GM12872 (cell line): ENCODE measurements around the gene ABCA7.

Experiments
- TF ChIP-seq, protein P1 (sequence below): IDR thresholded peaks from 3 replicates; pipeline ENCODE4 v1.5.1; 2011; ENCODE audit warnings: low read depth, mild to moderate bottlenecking, low read length, moderate library complexity; ENCODE audit not compliant: insufficient read depth

The ABCA7 gene

DNA sequence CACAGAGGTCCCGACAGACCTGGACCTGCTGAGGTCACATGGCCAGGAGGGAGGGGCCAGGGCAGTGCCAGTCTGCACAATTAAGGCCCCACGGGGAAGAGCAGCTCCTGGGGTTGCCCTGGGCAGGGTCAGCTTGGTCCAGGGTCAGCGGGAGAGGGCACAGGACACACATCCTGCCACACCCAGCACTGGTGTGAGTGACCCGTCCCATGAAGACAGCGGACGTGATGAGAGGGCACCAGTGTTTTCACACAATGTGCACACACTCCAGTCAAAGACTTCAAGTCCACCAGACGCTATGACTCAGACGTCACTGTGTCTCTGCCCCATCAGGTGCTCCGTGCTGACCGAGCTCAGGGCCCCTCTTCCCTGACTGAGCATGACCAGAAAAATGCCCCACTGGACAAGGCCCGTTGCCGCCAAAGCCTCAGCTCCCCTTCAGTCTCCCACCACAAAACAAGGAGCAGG, 23.2 kb upstream of the ABCA7 start:
- TF ChIP-seq, protein P1, sequence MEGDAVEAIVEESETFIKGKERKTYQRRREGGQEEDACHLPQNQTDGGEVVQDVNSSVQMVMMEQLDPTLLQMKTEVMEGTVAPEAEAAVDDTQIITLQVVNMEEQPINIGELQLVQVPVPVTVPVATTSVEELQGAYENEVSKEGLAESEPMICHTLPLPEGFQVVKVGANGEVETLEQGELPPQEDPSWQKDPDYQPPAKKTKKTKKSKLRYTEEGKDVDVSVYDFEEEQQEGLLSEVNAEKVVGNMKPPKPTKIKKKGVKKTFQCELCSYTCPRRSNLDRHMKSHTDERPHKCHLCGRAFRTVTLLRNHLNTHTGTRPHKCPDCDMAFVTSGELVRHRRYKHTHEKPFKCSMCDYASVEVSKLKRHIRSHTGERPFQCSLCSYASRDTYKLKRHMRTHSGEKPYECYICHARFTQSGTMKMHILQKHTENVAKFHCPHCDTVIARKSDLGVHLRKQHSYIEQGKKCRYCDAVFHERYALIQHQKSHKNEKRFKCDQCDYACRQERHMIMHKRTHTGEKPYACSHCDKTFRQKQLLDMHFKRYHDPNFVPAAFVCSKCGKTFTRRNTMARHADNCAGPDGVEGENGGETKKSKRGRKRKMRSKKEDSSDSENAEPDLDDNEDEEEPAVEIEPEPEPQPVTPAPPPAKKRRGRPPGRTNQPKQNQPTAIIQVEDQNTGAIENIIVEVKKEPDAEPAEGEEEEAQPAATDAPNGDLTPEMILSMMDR: no peak

DNA sequence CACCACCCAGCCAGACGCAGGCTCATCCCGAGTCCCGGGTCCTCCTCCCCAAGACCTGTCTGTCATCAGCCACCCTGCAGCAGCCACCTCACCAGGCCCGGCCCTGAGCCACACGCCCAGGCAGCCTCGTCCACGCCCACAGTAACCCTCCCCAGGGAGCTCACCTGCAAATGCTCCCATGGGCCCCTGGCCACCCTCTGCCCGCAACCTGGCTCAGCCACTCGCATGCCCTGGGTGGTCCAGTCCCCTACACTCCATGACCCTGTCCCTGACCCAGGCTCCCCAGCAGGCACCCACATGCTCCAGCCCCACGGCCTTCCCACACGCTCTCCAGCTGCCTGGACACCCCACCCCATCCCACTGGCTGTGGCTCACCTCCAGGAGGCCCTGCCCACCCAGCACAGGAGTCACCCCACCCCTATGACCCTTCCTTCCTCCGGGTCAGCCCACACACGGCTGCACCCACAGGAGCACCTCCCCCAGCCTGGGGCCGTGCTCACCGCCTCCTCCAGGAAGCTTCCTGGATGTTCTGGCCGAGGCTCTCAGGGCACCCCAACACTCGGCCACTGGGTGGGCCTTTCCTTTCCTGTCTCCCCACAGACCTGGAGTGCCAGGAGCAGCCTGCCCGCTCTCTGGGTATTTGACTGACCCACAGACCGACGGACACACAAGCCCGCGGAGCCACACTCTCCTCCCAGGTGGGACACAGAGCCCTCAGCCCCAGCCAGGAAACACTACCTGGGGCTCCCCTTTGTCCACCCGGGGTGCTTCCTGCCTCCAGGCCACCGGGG, 22.6 kb upstream of the ABCA7 start:
- TF ChIP-seq, protein P1: no peak

DNA sequence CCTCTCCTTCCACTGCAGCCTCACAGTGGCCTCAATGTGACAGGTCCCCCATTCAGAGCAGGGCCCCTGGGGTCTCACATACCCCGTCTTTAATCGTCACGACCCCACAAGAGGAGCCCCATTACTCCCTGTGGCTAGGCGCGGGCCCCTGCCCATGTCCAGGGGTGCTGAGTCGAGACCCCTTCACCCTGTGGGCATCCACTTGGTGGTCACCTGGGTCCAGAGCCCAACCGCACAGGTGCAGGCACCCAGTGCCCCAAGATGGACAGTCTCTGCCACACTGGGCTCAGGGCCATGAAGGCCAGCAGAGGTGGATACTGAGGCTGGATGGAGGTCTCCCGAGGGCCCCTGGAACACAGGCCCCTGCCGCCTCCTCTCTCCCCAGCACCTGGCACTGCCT, 22.0 kb upstream of the ABCA7 start:
- TF ChIP-seq, protein P1: no peak

DNA sequence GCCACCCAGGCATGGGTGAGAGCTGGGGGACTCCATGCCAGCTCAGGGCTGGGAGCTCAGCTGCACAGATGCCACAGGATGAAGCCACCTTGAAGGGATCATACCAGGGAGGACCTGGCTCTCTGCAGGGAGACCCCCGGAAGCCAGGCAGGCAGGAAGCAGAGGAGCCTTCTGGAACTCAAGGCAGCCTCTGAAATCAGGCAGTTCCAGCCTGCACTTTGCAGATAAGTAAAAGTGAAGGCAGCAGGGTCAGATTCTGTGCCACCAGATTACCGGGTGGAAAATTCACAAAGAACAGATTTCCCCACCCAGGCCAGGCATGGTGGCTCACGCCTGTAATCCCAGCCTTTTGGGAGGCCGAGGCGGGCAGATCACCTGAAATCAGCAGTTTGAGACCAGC, 21.5 kb upstream of the ABCA7 start:
- TF ChIP-seq, protein P1: no peak

DNA sequence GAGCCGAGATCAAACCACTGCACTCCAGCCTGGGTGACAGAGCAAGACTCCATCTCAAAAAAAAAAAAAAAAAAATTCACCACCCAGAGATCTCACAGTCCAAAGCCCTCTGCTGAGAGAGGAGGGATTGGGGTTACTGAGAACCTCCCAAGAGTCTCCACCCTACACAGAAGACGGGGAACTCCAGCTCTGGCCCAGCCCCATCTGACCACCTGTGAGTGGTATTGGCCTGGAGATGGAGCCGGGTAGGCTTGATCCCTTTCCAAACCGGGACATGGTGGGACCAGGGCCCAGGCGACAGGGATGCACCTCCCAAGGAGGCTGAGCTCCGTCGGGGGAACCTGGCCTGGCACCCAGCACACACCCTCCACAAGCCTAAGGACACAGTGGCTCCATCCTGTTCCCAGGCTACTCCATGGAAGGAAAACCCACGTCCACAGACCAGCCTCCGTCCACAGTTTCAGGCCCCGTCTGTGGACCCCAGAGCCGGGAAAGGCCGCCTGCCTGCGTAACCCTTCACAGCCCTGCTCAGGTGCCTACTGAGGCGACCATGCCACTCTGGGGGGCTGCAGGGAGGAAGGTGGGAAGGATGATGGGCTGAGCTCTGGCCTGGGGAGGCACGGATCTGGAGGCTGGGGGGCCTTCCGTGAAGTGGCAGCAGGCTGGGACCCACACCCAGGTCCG, 20.8 kb upstream of the ABCA7 start:
- TF ChIP-seq, protein P1: no peak

DNA sequence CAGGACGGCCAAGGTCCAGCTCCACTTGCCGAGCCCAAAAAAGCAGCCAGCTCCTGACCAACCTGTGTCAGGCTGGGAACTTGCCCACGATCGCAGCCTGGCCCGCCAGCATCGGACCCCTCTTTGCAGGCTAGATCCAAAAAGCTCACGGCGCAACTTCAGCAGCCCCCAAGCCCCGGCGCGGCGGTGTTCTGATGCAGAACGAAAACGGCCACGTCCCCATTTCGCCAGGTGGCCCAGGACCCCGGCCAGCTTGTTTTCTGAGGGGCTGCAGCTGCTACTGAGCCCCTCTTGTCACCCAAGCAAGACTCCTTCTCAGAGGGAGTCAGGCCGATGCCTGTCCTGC, 20.3 kb upstream of the ABCA7 start:
- TF ChIP-seq, protein P1: no peak

DNA sequence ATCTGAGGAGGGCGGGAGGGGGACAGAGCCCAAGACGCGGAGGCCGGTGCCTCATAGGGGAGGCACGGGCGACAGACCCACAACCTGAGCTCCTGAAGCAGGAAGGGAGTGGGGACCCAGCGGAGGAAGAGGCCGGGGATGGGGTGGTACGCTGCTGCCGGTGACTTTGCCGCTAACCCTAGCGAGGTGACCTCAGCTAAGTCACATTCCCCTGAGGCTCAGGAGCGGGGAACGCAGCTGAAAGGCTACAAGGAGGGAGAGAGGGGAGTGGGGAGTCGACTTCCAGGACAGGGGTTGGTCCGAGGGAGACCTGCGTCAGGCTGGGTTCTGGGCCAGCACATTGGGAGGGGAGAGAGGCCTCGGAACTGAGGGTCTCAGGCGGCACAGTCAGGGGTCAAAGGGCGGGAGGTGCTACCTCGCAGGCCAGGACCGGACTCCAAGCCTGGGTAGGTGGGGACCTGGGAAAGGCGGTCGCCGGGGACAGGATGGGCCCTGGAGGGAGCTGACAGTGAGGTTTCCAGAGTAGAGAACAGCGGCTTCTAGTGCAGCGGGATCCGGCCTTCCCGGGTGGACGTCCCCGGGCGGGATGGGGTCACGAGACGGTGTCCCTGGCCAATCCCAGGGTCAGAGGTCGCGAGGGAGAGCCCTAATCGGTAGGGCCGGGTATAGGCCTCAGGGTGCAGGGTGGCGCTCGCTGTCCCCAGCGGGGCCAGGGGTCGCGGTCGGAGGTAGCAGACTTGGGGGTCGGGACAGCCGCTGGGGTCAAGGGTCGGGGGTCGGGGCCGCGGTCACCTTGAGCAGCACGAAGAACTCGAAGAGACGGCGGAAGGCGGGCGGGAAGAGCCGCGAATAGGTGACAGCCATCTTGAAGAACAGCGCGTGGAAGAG, 19.7 kb upstream of the ABCA7 start:
- TF ChIP-seq, protein P1: no peak
